AG09309 (cell line): Measurements from ENCODE around the gene CDH5.

Experiments
- DNase-seq: peaks from one replicate; pipeline ENCODE4 v3.0.0-alpha.2; 2010; ENCODE audit warnings: low read depth
- H3K4me3 ChIP-seq: 2 replicates; pipeline ENCODE4 v1.5.1; 2011; ENCODE audit warnings: mild to moderate bottlenecking, low read depth, low read length, moderate library complexity; ENCODE audit not compliant: control insufficient read depth
- CTCF ChIP-seq: IDR thresholded peaks from 2 replicates; pipeline ENCODE4 v1.5.1; 2011; ENCODE audit warnings: mild to moderate bottlenecking, low read depth, low read length, inconsistent platforms; ENCODE audit not compliant: insufficient read depth, control insufficient read depth; ENCODE audit errors: missing control alignments

The CDH5 gene

GRCh38 chr16:66435896-66436295 lies 69.4 kb downstream of the CDH5 start:
- H3K4me3 ChIP-seq = no peak overlapping the region
- TF ChIP-seq CTCF = no peak
- no peak for DNase-seq

GRCh38 chr16:66437391-66437945 lies 71.0 kb downstream of the CDH5 start:
- no peak for DNase-seq
- H3K4me3 ChIP-seq = no peak overlapping the region
- TF ChIP-seq CTCF = no peak

- no peak for DNase-seq
- H3K4me3 ChIP-seq = no peak overlapping the region
- no peak for TF ChIP-seq CTCF
These were observed 72.0 kb downstream of the CDH5 start for GRCh38 chr16:66438536-66438935.

- DNase-seq = no peak
- TF ChIP-seq CTCF = no peak
- H3K4me3 ChIP-seq = no peak overlapping the region
These were observed 72.7 kb downstream of the CDH5 start for GRCh38 chr16:66439051-66439730.

GRCh38 chr16:66440271-66440802 lies 73.8 kb downstream of the CDH5 start:
- DNase-seq = no peak
- no peak overlapping the region for H3K4me3 ChIP-seq
- TF ChIP-seq CTCF = no peak

- no peak for DNase-seq
- no peak overlapping the region for H3K4me3 ChIP-seq
- no peak for TF ChIP-seq CTCF
These were observed 74.5 kb downstream of the CDH5 start for GRCh38 chr16:66440970-66441369.
